GM23338 (cell line): ENCODE data around the gene POLK.

ENCODE experiments used
- CTCF ChIP-seq, 2 experiments: fragments of 200-600 bp in 1 of 2; sonication (generic) in 1 of 2; conservative IDR thresholded peaks; 2 replicates each; pipeline versions ENCODE4 v1.5.1 to v1.6.1; 2016 to 2017; ENCODE audit warnings: antibody characterized with exemption in 2 of 2, low read depth in 2 of 2, mild to moderate bottlenecking in 2 of 2, moderate library complexity in 1 of 2
- TF ChIP-seq, protein P1 (sequence below): IDR thresholded peaks from one replicate; pipeline ENCODE4 v1.6.1; 2018; ENCODE audit warnings: antibody characterized with exemption; ENCODE audit not compliant: unreplicated experiment
- TF ChIP-seq, protein P2 (sequence below): IDR thresholded peaks from 2 replicates; pipeline ENCODE4 v1.6.1; 2016; ENCODE audit warnings: antibody characterized with exemption

- no peak for TF ChIP-seq CTCF (conservative IDR thresholded peaks at IDR 0.05; ENCODE audit: low read depth in 2 of 2)
- TF ChIP-seq, protein P1, sequence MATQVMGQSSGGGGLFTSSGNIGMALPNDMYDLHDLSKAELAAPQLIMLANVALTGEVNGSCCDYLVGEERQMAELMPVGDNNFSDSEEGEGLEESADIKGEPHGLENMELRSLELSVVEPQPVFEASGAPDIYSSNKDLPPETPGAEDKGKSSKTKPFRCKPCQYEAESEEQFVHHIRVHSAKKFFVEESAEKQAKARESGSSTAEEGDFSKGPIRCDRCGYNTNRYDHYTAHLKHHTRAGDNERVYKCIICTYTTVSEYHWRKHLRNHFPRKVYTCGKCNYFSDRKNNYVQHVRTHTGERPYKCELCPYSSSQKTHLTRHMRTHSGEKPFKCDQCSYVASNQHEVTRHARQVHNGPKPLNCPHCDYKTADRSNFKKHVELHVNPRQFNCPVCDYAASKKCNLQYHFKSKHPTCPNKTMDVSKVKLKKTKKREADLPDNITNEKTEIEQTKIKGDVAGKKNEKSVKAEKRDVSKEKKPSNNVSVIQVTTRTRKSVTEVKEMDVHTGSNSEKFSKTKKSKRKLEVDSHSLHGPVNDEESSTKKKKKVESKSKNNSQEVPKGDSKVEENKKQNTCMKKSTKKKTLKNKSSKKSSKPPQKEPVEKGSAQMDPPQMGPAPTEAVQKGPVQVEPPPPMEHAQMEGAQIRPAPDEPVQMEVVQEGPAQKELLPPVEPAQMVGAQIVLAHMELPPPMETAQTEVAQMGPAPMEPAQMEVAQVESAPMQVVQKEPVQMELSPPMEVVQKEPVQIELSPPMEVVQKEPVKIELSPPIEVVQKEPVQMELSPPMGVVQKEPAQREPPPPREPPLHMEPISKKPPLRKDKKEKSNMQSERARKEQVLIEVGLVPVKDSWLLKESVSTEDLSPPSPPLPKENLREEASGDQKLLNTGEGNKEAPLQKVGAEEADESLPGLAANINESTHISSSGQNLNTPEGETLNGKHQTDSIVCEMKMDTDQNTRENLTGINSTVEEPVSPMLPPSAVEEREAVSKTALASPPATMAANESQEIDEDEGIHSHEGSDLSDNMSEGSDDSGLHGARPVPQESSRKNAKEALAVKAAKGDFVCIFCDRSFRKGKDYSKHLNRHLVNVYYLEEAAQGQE: no peak
- TF ChIP-seq, protein P2, sequence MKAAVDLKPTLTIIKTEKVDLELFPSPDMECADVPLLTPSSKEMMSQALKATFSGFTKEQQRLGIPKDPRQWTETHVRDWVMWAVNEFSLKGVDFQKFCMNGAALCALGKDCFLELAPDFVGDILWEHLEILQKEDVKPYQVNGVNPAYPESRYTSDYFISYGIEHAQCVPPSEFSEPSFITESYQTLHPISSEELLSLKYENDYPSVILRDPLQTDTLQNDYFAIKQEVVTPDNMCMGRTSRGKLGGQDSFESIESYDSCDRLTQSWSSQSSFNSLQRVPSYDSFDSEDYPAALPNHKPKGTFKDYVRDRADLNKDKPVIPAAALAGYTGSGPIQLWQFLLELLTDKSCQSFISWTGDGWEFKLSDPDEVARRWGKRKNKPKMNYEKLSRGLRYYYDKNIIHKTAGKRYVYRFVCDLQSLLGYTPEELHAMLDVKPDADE: no peak
Observed at GRCh38 chr5:75623846-75624245, 112.2 kb downstream of the POLK start.
